GM12878 (cell line): ENCODE results near the gene ARHGAP5. TPM values are rescaled to one million over a fixed set of nuclear protein-coding genes. Genes with fewer than 3 reads are reported as not detected.

Source experiments
- ATAC-seq: fragments of 200-7000 bp; cut with Tn5 transposase; 3 replicates; pipeline ENCODE4 v1.9.1; 2020; ENCODE audit warnings: mild to moderate bottlenecking, moderate library complexity
- BruUV-seq: library from RNA; stranded (reverse); fragments of 400-500 nt; replicated peaks from 2 replicates; lab custom pipeline; 2021; lab: Mats Ljungman, UMichigan
- CTCF ChIA-PET: fragments of 300-600 bp; sonication (Branson Sonifier 250); formaldehyde crosslinking; extraction: SDS; loops from one replicate; lab custom pipeline; 2021; ENCODE audit warnings: inconsistent platforms; lab: Yijun Ruan, JAX
- POLR2A ChIA-PET: fragments of 350-600 bp; formaldehyde crosslinking; extraction: SDS; loops from one replicate; lab custom pipeline; 2021; ENCODE audit warnings: inconsistent platforms; lab: Charles Lee
- RAD21 ChIA-PET: fragments of 300-600 bp; sonication (Branson Sonifier 250); formaldehyde crosslinking; loops from one replicate; lab custom pipeline; 2023; ENCODE audit warnings: antibody characterized with exemption; ENCODE audit not compliant: unreplicated experiment; lab: Charles Lee
- SMC1A ChIA-PET: fragments of 300-600 bp; sonication (Branson Sonifier 250); formaldehyde crosslinking; loops from one replicate; lab custom pipeline; 2023; ENCODE audit not compliant: unreplicated experiment, uncharacterized antibody; lab: Charles Lee
- DNase-seq: peaks from one replicate; pipeline ENCODE4 v3.0.0-alpha.2; 2011; ENCODE audit warnings: low read depth, low spot score
- FAIRE-seq: peaks from 3 replicates; lab custom pipeline; 2011; peaks lifted over from hg19 to GRCh38; lab: Jason Lieb, UNC
- H2AFZ ChIP-seq: 2 replicates; pipeline ENCODE4 v1.6.0; 2011; ENCODE audit warnings: low read depth, low read length, control low read depth; ENCODE audit not compliant: control insufficient read depth
- H3K27ac ChIP-seq: 2 replicates; pipeline ENCODE4 v1.5.1; 2011; ENCODE audit warnings: control low read depth; ENCODE audit not compliant: control insufficient read depth, insufficient read depth
- H3K27me3 ChIP-seq, 2 experiments: replicated peaks in 1 of 2; 2 replicates each; pipeline versions ENCODE4 v1.6.0 to v1.6.1; 2011; ENCODE audit warnings: low read length in 1 of 2; ENCODE audit not compliant: control insufficient read depth in 2 of 2, insufficient read depth in 2 of 2
- H3K36me3 ChIP-seq, 2 experiments: 2 replicates each; pipeline ENCODE4 v1.5.1; 2011; ENCODE audit warnings: low read length in 1 of 2; ENCODE audit not compliant: control insufficient read depth in 2 of 2, insufficient read depth in 2 of 2
- H3K4me1 ChIP-seq: 2 replicates; pipeline ENCODE4 v1.6.1; 2011; ENCODE audit warnings: mild to moderate bottlenecking, low read length, moderate library complexity, mixed read lengths; ENCODE audit not compliant: control insufficient read depth, insufficient read depth
- H3K4me2 ChIP-seq: 2 replicates; pipeline ENCODE4 v1.6.0; 2011; ENCODE audit warnings: control low read depth; ENCODE audit not compliant: control insufficient read depth, insufficient read depth
- H3K4me3 ChIP-seq: fragments of 200-600 bp; sonication (generic); 2 replicates; pipeline ENCODE4 v1.5.1; 2016
- H3K79me2 ChIP-seq: 2 replicates; pipeline ENCODE4 v1.6.0; 2011; ENCODE audit warnings: low read length; ENCODE audit not compliant: control insufficient read depth, insufficient read depth
- H3K9ac ChIP-seq: 2 replicates; pipeline ENCODE4 v1.8.0; 2011; ENCODE audit warnings: low read length, control low read depth, mixed read lengths; ENCODE audit not compliant: control insufficient read depth, insufficient read depth
- H3K9me3 ChIP-seq: replicated peaks from 3 replicates; pipeline ENCODE4 v1.5.1; 2011; ENCODE audit warnings: mild to moderate bottlenecking, low read length; ENCODE audit not compliant: control insufficient read depth, insufficient read depth
- H4K20me1 ChIP-seq: 2 replicates; pipeline ENCODE4 v1.6.0; 2011; ENCODE audit not compliant: control insufficient read depth, insufficient read depth
- ASH2L ChIP-seq: fragments of 300-600, 200-600 bp; sonication (generic); IDR thresholded peaks from 2 replicates; pipeline ENCODE4 v1.6.1; 2017; ENCODE audit warnings: low read depth, mild to moderate bottlenecking, borderline replicate concordance
- BACH1 ChIP-seq: fragments of 450-650 bp; IDR thresholded peaks from 2 replicates; pipeline ENCODE4 v1.6.1; 2017; ENCODE audit warnings: mild to moderate bottlenecking, borderline replicate concordance
- CBX3 ChIP-seq: fragments of 200-600 bp; sonication (generic); IDR thresholded peaks from 2 replicates; pipeline ENCODE4 v1.6.1; 2016; ENCODE audit warnings: low read depth, borderline replicate concordance
- CHD1 ChIP-seq: IDR thresholded peaks from 2 replicates; pipeline ENCODE4 v1.6.1; 2012; ENCODE audit warnings: low read depth, low read length, improper control_type of control experiment
- CTCF ChIP-seq, 3 experiments: IDR thresholded peaks in 2 of 3; conservative IDR thresholded peaks in 1 of 3; 2 replicates each; pipeline ENCODE4 v1.5.1; 2011; ENCODE audit warnings: low read depth in 3 of 3, low read length in 3 of 3, mild to moderate bottlenecking in 3 of 3, control low read depth in 2 of 3, moderate library complexity in 2 of 3, inconsistent platforms in 1 of 3, mixed read lengths in 1 of 3; ENCODE audit not compliant: control insufficient read depth in 2 of 3, insufficient read depth in 1 of 3; ENCODE audit errors: extremely low read depth in 1 of 3
- JUND ChIP-seq: IDR thresholded peaks from 2 replicates; pipeline ENCODE4 v1.6.1; 2012; ENCODE audit warnings: low read depth, mild to moderate bottlenecking, low read length, improper control_type of control experiment, moderate library complexity
- KDM1A ChIP-seq: fragments of 200-600 bp; sonication (generic); IDR thresholded peaks from 2 replicates; pipeline ENCODE4 v1.6.1; 2016; ENCODE audit warnings: borderline replicate concordance
- SREBF1 ChIP-seq: IDR thresholded peaks from 2 replicates; pipeline ENCODE4 v1.6.1; 2012; ENCODE audit warnings: mild to moderate bottlenecking, low read length
- STAT1 ChIP-seq: fragments of 450-650 bp; conservative IDR thresholded peaks from 2 replicates; pipeline ENCODE4 v1.6.1; 2014; ENCODE audit warnings: antibody characterized with exemption, mild to moderate bottlenecking
- SUZ12 ChIP-seq: fragments of 200-600 bp; sonication (generic); IDR thresholded peaks from one replicate; pipeline ENCODE4 v1.6.1; 2018; ENCODE audit warnings: antibody characterized with exemption, mild to moderate bottlenecking; ENCODE audit not compliant: unreplicated experiment
- ZNF217 ChIP-seq: fragments of 450-650 bp; IDR thresholded peaks from 2 replicates; pipeline ENCODE4 v1.6.1; 2017; ENCODE audit warnings: antibody characterized with exemption, mild to moderate bottlenecking
- ZNF384 ChIP-seq: IDR thresholded peaks from 2 replicates; pipeline ENCODE4 v1.6.1; 2012; ENCODE audit warnings: low read depth, mild to moderate bottlenecking, low read length, improper control_type of control experiment, borderline replicate concordance
- WGBS: methylation state at CpG from one replicate; pipeline ENCODE4 v1.1.6; 2016; ENCODE audit warnings: low lambda C conversion rate; ENCODE audit not compliant: insufficient replicate concordance, insufficient coverage; ENCODE audit errors: missing lambda C conversion rate; 5-methylcytosine and 5-hydroxymethylcytosine counted together
- in situ Hi-C: fragments of 300-500 bp; cut with MboI; formaldehyde crosslinking; loops from 9 replicates; pipeline ENCODE4 v1.14.3; 2018; ENCODE audit warnings: mixed read lengths
- intact Hi-C: fragments of 100-400 bp; cut with micrococcal nuclease; formaldehyde crosslinking; loops from one replicate; pipeline ENCODE4 v1.14.2; 2022; ENCODE audit not compliant: unreplicated experiment
- polyA plus RNA-seq, 11 experiments: library from polyadenylated mRNA; depleted of rRNA in 4 of 11; unstranded in 6 of 11; stranded (reverse) in 5 of 11; fragments of >200 nt; fragmentation: Nextera tagmentation in 4 of 11; fragmentation: Illumina TruSeq in 1 of 11; extraction: Ambion mirVana in 4 of 11; extraction: Trizol in 1 of 11; gene quantifications; 1 replicate in 1 of 11; 2 replicates in 10 of 11; pipeline versions ENCODE4 v1.2.1 to v1.2.3, GENCODE V29; 2011 to 2016; ENCODE audit warnings: inconsistent platforms in 2 of 11, missing spikeins in 2 of 11, low read depth in 1 of 11
- total RNA-seq, 4 experiments: library from RNA; depleted of rRNA in 3 of 4; stranded (reverse); fragments of >200 nt in 3 of 4; fragmentation: Illumina TruSeq in 1 of 4; extraction: Trizol in 1 of 4; gene quantifications; 2 replicates each; pipeline versions ENCODE4 v1.2.1 to v1.2.3, GENCODE V29; 2013 to 2021
- TF ChIP-seq, protein P1 (sequence below): fragments of 450-650 bp; IDR thresholded peaks from 2 replicates; pipeline ENCODE4 v1.6.1; 2017; ENCODE audit warnings: mild to moderate bottlenecking, moderate library complexity

Gene ARHGAP5
- total and polyA plus RNA-seq, 10 of the 15 experiments (the other 5 are each of a cell fraction or from before 2014, with no cell fraction given) = 0.91 to 19.6 (median 7.2) TPM

DNA sequence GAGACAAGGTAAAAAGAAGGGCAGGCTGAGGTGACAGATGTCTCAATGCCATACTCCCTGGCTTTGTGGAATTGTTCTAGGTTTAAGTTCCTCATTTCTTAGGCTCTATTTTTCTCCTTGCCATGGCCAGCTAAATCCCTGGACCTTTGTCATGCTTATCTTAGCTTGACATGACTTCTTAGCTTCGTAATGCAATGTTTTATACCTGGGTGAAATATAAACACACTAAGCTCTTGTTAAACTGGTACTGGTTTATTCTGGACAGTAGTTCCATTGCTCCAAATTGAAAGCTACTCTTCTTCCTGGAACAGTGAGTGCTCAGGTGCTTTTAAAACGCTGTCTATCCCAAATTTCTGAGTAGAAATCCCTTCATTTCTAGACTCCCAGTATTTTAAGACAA, 17.4 kb upstream of the ARHGAP5 start:
- no peak overlapping the region for H3K27ac ChIP-seq
- H3K4me2 ChIP-seq = no peak overlapping the region
- ChIA-PET POLR2A (interaction anchor here (0.8 kb wide), 1 partner anchor 153 kb away, joined by 3 read pairs; no protein-coding TSS in a partner anchor), RAD21 (interaction anchor here (1.0 kb wide), 1 partner anchor 195 kb away, joined by 3 read pairs; no protein-coding TSS in a partner anchor), CTCF (interaction anchor here (1.3 to 1.5 kb wide), 3 partner anchors 11 to 192 kb away, joined by 3 to 4 read pairs (median 3); no protein-coding TSS in a partner anchor), SMC1A (interaction anchor here (1.0 to 1.5 kb wide), 3 partner anchors 49 to 191 kb away, joined by 3 read pairs; no protein-coding TSS in a partner anchor)
- no peaks in the 10 kb centered on the region for H3K36me3 ChIP-seq
- BruUV-seq = no TSS peak
- H4K20me1 ChIP-seq = no peaks in the 10 kb centered on the region
- H3K9me3 ChIP-seq = no peaks in the 10 kb centered on the region
- no peak overlapping the region for H3K9ac ChIP-seq
- no peaks in the 10 kb centered on the region for H3K4me1 ChIP-seq
- ATAC-seq = no peak
- no peak overlapping the region for H3K4me3 ChIP-seq
- no peak for FAIRE-seq
- no peak for DNase-seq
- TF ChIP-seq CHD1 = no peak
- TF ChIP-seq, protein P1, sequence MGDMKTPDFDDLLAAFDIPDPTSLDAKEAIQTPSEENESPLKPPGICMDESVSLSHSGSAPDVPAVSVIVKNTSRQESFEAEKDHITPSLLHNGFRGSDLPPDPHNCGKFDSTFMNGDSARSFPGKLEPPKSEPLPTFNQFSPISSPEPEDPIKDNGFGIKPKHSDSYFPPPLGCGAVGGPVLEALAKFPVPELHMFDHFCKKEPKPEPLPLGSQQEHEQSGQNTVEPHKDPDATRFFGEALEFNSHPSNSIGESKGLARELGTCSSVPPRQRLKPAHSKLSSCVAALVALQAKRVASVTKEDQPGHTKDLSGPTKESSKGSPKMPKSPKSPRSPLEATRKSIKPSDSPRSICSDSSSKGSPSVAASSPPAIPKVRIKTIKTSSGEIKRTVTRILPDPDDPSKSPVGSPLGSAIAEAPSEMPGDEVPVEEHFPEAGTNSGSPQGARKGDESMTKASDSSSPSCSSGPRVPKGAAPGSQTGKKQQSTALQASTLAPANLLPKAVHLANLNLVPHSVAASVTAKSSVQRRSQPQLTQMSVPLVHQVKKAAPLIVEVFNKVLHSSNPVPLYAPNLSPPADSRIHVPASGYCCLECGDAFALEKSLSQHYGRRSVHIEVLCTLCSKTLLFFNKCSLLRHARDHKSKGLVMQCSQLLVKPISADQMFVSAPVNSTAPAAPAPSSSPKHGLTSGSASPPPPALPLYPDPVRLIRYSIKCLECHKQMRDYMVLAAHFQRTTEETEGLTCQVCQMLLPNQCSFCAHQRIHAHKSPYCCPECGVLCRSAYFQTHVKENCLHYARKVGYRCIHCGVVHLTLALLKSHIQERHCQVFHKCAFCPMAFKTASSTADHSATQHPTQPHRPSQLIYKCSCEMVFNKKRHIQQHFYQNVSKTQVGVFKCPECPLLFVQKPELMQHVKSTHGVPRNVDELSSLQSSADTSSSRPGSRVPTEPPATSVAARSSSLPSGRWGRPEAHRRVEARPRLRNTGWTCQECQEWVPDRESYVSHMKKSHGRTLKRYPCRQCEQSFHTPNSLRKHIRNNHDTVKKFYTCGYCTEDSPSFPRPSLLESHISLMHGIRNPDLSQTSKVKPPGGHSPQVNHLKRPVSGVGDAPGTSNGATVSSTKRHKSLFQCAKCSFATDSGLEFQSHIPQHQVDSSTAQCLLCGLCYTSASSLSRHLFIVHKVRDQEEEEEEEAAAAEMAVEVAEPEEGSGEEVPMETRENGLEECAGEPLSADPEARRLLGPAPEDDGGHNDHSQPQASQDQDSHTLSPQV = no peak
- no peak for TF ChIP-seq ZNF217
- TF ChIP-seq JUND = no peak
- no peak for TF ChIP-seq KDM1A
- TF ChIP-seq SREBF1 = no peak
- TF ChIP-seq ZNF384 = no peak
- TF ChIP-seq STAT1 = no peak
- no peak for TF ChIP-seq ASH2L
- no peak for TF ChIP-seq SUZ12
- no peak for TF ChIP-seq CBX3
- no peak for TF ChIP-seq BACH1
- no peak for TF ChIP-seq CTCF (IDR thresholded peaks at IDR 0.05 in 2 of 3, conservative IDR thresholded peaks at IDR 0.05 in 1 of 3; ENCODE audit: control insufficient read depth in 2 of 3, extremely low read depth in 1 of 3, insufficient read depth in 1 of 3, low read depth in 3 of 3, low read length in 3 of 3)
- 3% methylated on average over 2 of the region's 2 CpGs for WGBS
- H3K27me3 ChIP-seq = no peaks in the 10 kb centered on the region
- H3K79me2 ChIP-seq = no peaks in the 10 kb centered on the region
- intact Hi-C loops (no loop called here), in situ Hi-C loops (loop anchor here (10.0 kb wide), 1 partner anchor 415 kb away; no protein-coding TSS in a partner anchor)
- H2AFZ ChIP-seq = no peak overlapping the region
